Natural killer cell (primary cell): Measurements from ENCODE around the gene DCAF7. TPM values are rescaled to one million over a fixed set of nuclear protein-coding genes. Genes with fewer than 3 reads are reported as not detected.

Source experiments
- ATAC-seq, 3 donors: fragments of 150-1000 bp in 2 of 3; fragments of 200-7000 bp in 1 of 3; cut with Tn5 transposase; 1 replicate in 1 of 3; 2 replicates in 2 of 3; pipeline ENCODE4 v1.10.0; 2021; ENCODE audit warnings: mild to moderate bottlenecking in 2 of 3, moderate library complexity in 2 of 3
- DNase-seq, 2 donors: peaks; one replicate each; pipeline versions ENCODE4 v3.0.0 to v3.0.0-alpha.2; 2013 to 2021; ENCODE audit warnings: mixed read lengths in 1 of 2
- H3K27ac ChIP-seq: one replicate; pipeline ENCODE4 v1.5.1; 2013; ENCODE audit warnings: mild to moderate bottlenecking, low read length
- H3K27me3 ChIP-seq: one replicate; pipeline ENCODE4 v1.6.1; 2013; ENCODE audit warnings: low read length; ENCODE audit not compliant: control insufficient read depth, insufficient read depth
- H3K36me3 ChIP-seq: one replicate; pipeline ENCODE4 v1.6.1; 2013; ENCODE audit warnings: low read length; ENCODE audit not compliant: control insufficient read depth, insufficient read depth
- H3K4me1 ChIP-seq: one replicate; pipeline ENCODE4 v1.6.1; 2013; ENCODE audit warnings: low read length; ENCODE audit not compliant: control insufficient read depth, insufficient read depth
- H3K4me3 ChIP-seq: one replicate; pipeline ENCODE4 v1.5.1; 2013; ENCODE audit warnings: low read length
- H3K9me3 ChIP-seq: one replicate; pipeline ENCODE4 v1.6.1; 2013; ENCODE audit warnings: low read length; ENCODE audit not compliant: control insufficient read depth, insufficient read depth
- H3K27ac Mint-ChIP-seq, 2 donors: one replicate each; pipeline ENCODE4 v1.8.0; 2022; ENCODE audit warnings: mild to moderate bottlenecking in 2 of 2, mixed read lengths in 2 of 2, moderate library complexity in 1 of 2
- H3K27me3 Mint-ChIP-seq, 2 donors: one replicate each; pipeline ENCODE4 v1.8.0; 2022; ENCODE audit warnings: low read depth in 2 of 2, mixed read lengths in 2 of 2
- H3K36me3 Mint-ChIP-seq: one replicate; pipeline ENCODE4 v1.8.0; 2022; ENCODE audit warnings: mixed read lengths
- H3K4me1 Mint-ChIP-seq, 2 donors: one replicate each; pipeline ENCODE4 v1.8.0; 2022; ENCODE audit warnings: mixed read lengths in 2 of 2
- H3K4me3 Mint-ChIP-seq: one replicate; pipeline ENCODE4 v1.8.0; 2022; ENCODE audit warnings: mild to moderate bottlenecking, moderate library complexity, mixed read lengths
- H3K9me3 Mint-ChIP-seq, 2 donors: one replicate each; pipeline ENCODE4 v1.8.0; 2022; ENCODE audit warnings: mixed read lengths in 2 of 2
- CTCF ChIP-seq: fragments of 200-600 bp; IDR thresholded peaks from one replicate; pipeline ENCODE4 v1.8.0; 2022; ENCODE audit warnings: antibody characterized with exemption
- WGBS: methylation state at CpG from one replicate; pipeline ENCODE4 v1.1.7; 2013; ENCODE audit warnings: missing lambda C conversion rate; ENCODE audit not compliant: insufficient coverage; 5-methylcytosine and 5-hydroxymethylcytosine counted together
- intact Hi-C: fragments of 100-400 bp; cut with micrococcal nuclease; formaldehyde crosslinking; loops from one replicate; pipeline ENCODE4 v1.14.2; 2022
- total RNA-seq, 4 donors: library from RNA; stranded (reverse); fragments of 120-200 nt in 1 of 4; gene quantifications; one replicate each; pipeline versions ENCODE4 v1.2.3 to v1.2.4, GENCODE V29; 2013 to 2022

The DCAF7 gene
- total RNA-seq, 3 donors from 2014 or later (not counting 1 experiment from before 2014, with no cell fraction given) = 55.5 to 83.5 (median 72.2) TPM

GRCh38 chr17:63535640-63536039, 14.6 kb upstream of the DCAF7 start:
- TF ChIP-seq CTCF = no peak
- DNase-seq = no peak
- no peaks in the 10 kb centered on the region for H3K36me3 Mint-ChIP-seq
- no peaks in the 10 kb centered on the region for H3K4me1 Mint-ChIP-seq
- Histone ChIP-seq H3K4me1 (no peaks in the 10 kb centered on the region), H3K36me3 (no peaks in the 10 kb centered on the region), H3K9me3 (no peaks in the 10 kb centered on the region), H3K27me3 (peaks cover 7% of the 10 kb centered on the region), H3K4me3 (no peak overlapping the region), H3K27ac (no peak overlapping the region)
- no peak for ATAC-seq
- no peak overlapping the region for H3K4me3 Mint-ChIP-seq
- intact Hi-C loops = no loop called here
- 95% methylated on average over 24 of the region's 24 CpGs for WGBS
- H3K27ac Mint-ChIP-seq = no peak overlapping the region
- peaks cover 23 to 26% of the 10 kb centered on the region in 2 donors for H3K27me3 Mint-ChIP-seq
- H3K9me3 Mint-ChIP-seq = no peaks in the 10 kb centered on the region

DNA sequence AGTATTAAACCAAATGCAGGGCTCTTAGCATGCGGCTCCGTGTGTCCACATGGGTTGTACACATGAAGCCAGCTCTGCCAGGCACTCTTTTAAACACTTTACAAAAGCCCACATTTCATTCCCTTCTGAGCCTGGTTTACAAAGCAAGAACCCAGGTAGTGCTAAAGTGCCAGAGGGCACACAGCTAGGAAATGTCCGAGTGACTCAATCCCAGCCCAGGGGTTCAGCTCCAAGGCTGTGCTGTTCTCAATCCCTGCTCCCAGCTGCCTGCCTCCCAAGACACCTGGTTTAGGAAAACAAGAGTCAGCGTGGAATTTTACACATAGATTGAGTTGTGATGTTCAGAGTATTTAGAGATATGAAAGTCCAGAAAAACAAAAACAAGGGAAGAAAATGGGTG, 13.3 kb upstream of the DCAF7 start:
- ATAC-seq = no peak
- intact Hi-C loops = no loop called here

GRCh38 chr17:63537991-63538692, 12.1 kb upstream of the DCAF7 start:
- no peak for DNase-seq
- intact Hi-C loops = no loop called here
- H3K9me3 Mint-ChIP-seq = no peaks in the 10 kb centered on the region
- no peaks in the 10 kb centered on the region for H3K9me3 ChIP-seq
- no peak overlapping the region for H3K27ac Mint-ChIP-seq
- H3K4me1 ChIP-seq = no peaks in the 10 kb centered on the region
- H3K4me3 ChIP-seq = no peak overlapping the region
- H3K4me3 Mint-ChIP-seq = no peak overlapping the region
- H3K27me3 ChIP-seq = peaks cover 7% of the 10 kb centered on the region
- WGBS = 10% methylated on average over 61 of the region's 62 CpGs
- no peaks in the 10 kb centered on the region for H3K4me1 Mint-ChIP-seq
- H3K36me3 Mint-ChIP-seq = no peaks in the 10 kb centered on the region
- peaks cover 23 to 27% of the 10 kb centered on the region in 2 donors for H3K27me3 Mint-ChIP-seq
- ATAC-seq = peak in 1 of 3 donors; percentile 30
- no peak overlapping the region for H3K27ac ChIP-seq
- no peak for TF ChIP-seq CTCF
- H3K36me3 ChIP-seq = no peaks in the 10 kb centered on the region

More for the DNA sequence above, 13.3 kb upstream of the DCAF7 start:
- Mint-ChIP-seq H3K27me3 (peaks cover 23 to 27% of the 10 kb centered on the region in 2 donors), H3K9me3 (no peaks in the 10 kb centered on the region), H3K4me1 (no peaks in the 10 kb centered on the region), H3K4me3 (no peak overlapping the region), H3K36me3 (no peaks in the 10 kb centered on the region), H3K27ac (no peak overlapping the region)
- Histone ChIP-seq H3K9me3 (no peaks in the 10 kb centered on the region), H3K27ac (no peak overlapping the region), H3K4me1 (no peaks in the 10 kb centered on the region), H3K4me3 (no peak overlapping the region), H3K27me3 (peaks cover 7% of the 10 kb centered on the region), H3K36me3 (no peaks in the 10 kb centered on the region)
- 92% methylated on average over 4 of the region's 4 CpGs for WGBS
- DNase-seq = no peak
- TF ChIP-seq CTCF = no peak
